Gastrocnemius medialis (tissue), 4 donors: ENCODE data around the gene ST8SIA5.

ENCODE experiments used
- POLR2A ChIP-seq, 2 donors: fragments of 450-650 bp; IDR thresholded peaks; one replicate each; pipeline ENCODE4 v1.6.1; 2017; ENCODE audit warnings: antibody characterized with exemption in 2 of 2, mild to moderate bottlenecking in 2 of 2, moderate library complexity in 2 of 2
- TF ChIP-seq, protein P1 (sequence below), 5 experiments: fragments of 450-650 bp in 3 of 5; fragments of 200-600 bp in 2 of 5; sonication (generic) in 2 of 5; IDR thresholded peaks in 4 of 5; conservative IDR thresholded peaks in 1 of 5; 1 replicate in 4 of 5; 2 replicates in 1 of 5; pipeline ENCODE4 v1.5.1; 2016 to 2019; ENCODE audit warnings: antibody characterized with exemption in 5 of 5, mild to moderate bottlenecking in 3 of 5, moderate library complexity in 3 of 5

DNA sequence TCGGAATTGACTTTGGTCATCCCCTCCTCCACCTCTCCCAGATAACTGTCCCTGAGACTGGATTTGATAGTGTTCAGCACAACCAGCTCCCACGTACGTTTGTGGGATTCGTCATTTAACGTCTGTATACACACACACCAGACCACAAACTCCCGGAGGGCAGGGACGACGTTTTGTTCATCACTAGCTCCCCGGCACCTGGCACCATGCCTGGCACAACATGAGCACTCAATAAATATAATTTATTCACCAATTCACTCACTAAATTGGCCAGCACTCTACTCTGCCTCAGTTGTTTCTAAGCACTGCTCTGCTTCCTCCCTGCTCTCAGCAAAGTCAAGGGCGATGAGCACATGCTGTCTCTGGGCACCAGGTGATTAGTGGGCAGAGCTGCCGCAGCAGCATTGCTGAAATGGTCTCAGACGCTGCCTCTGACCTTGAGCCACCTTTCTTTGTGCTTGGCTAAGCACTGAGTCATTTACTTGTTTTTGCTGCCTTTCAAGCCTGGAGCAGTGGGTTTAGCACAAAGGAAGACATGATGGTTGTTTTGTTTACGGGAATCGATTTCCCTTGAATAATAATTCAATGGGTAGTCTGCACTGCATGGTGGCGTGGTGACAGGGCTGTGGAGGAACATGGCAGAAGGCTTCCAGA lies 80.5 kb downstream of the ST8SIA5 start:
- TF ChIP-seq POLR2A (IDR thresholded peaks at IDR 0.05), result no peak
- TF ChIP-seq, protein P1, sequence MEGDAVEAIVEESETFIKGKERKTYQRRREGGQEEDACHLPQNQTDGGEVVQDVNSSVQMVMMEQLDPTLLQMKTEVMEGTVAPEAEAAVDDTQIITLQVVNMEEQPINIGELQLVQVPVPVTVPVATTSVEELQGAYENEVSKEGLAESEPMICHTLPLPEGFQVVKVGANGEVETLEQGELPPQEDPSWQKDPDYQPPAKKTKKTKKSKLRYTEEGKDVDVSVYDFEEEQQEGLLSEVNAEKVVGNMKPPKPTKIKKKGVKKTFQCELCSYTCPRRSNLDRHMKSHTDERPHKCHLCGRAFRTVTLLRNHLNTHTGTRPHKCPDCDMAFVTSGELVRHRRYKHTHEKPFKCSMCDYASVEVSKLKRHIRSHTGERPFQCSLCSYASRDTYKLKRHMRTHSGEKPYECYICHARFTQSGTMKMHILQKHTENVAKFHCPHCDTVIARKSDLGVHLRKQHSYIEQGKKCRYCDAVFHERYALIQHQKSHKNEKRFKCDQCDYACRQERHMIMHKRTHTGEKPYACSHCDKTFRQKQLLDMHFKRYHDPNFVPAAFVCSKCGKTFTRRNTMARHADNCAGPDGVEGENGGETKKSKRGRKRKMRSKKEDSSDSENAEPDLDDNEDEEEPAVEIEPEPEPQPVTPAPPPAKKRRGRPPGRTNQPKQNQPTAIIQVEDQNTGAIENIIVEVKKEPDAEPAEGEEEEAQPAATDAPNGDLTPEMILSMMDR (IDR thresholded peaks at IDR 0.05 in 4 of 5, conservative IDR thresholded peaks at IDR 0.05 in 1 of 5), result no peak
